Glutamatergic neuron (in vitro differentiated cells): Measurements from ENCODE around the gene COX5A. TPM values are rescaled to one million over a fixed set of nuclear protein-coding genes. Genes with fewer than 3 reads are reported as not detected.

Source experiments
- DNase-seq: peaks from one replicate; pipeline ENCODE4 v3.0.0; 2022
- H3K27ac Mint-ChIP-seq: one replicate; pipeline ENCODE4 v1.8.0; 2020; ENCODE audit warnings: mild to moderate bottlenecking, mixed read lengths, inconsistent platforms; ENCODE audit not compliant: unreplicated experiment
- H3K27me3 Mint-ChIP-seq: one replicate; pipeline ENCODE4 v1.8.0; 2020; ENCODE audit warnings: mild to moderate bottlenecking, moderate library complexity, mixed read lengths, inconsistent platforms; ENCODE audit not compliant: unreplicated experiment
- H3K36me3 Mint-ChIP-seq: one replicate; pipeline ENCODE4 v1.8.0; 2020; ENCODE audit warnings: mild to moderate bottlenecking, mixed read lengths, inconsistent platforms; ENCODE audit not compliant: unreplicated experiment
- H3K4me1 Mint-ChIP-seq: one replicate; pipeline ENCODE4 v1.8.0; 2020; ENCODE audit warnings: mild to moderate bottlenecking, low read depth, mixed read lengths, inconsistent platforms; ENCODE audit not compliant: unreplicated experiment
- H3K4me3 Mint-ChIP-seq: one replicate; pipeline ENCODE4 v1.8.0; 2020; ENCODE audit warnings: mild to moderate bottlenecking, mixed read lengths, inconsistent platforms; ENCODE audit not compliant: unreplicated experiment
- H3K9me3 Mint-ChIP-seq: one replicate; pipeline ENCODE4 v1.8.0; 2020; ENCODE audit warnings: mild to moderate bottlenecking, moderate library complexity, mixed read lengths, inconsistent platforms; ENCODE audit not compliant: unreplicated experiment
- CTCF ChIP-seq: fragments of 200-600 bp; sonication (generic); IDR thresholded peaks from one replicate; pipeline ENCODE4 v1.5.0; 2021; ENCODE audit not compliant: partially characterized antibody, unreplicated experiment
- total RNA-seq: library from RNA; stranded (reverse); fragmentation: NEBNext Ultra II Directional; extraction: Animal tissue kit (Norgen Biotek cat#: 25700); gene quantifications from one replicate; pipeline ENCODE4 v1.2.1, GENCODE V29; 2021; ENCODE audit not compliant: unreplicated experiment

Gene COX5A
- total RNA-seq, 1 donor from 2014 or later = 219 TPM

- no peak overlapping the region for H3K4me3 Mint-ChIP-seq
- H3K9me3 Mint-ChIP-seq = peaks cover 2% of the 10 kb centered on the region
- no peak for DNase-seq
- no peaks in the 10 kb centered on the region for H3K36me3 Mint-ChIP-seq
- peaks cover 32% of the 10 kb centered on the region for H3K4me1 Mint-ChIP-seq
- peaks cover 16% of the 10 kb centered on the region for H3K27me3 Mint-ChIP-seq
- H3K27ac Mint-ChIP-seq = peak overlapping the region; percentile 80
- no peak for TF ChIP-seq CTCF
Measured at GRCh38 chr15:74962671-74963070, 24.8 kb upstream of the COX5A start.

GRCh38 chr15:74962219-74962618 is 24.3 kb upstream of the COX5A start:
- peak overlapping the region; percentile 80 for H3K27ac Mint-ChIP-seq
- H3K9me3 Mint-ChIP-seq = peaks cover 2% of the 10 kb centered on the region
- DNase-seq = no peak
- peaks cover 13% of the 10 kb centered on the region for H3K27me3 Mint-ChIP-seq
- peaks cover 32% of the 10 kb centered on the region for H3K4me1 Mint-ChIP-seq
- peak overlapping the region; percentile 47 for H3K4me3 Mint-ChIP-seq
- H3K36me3 Mint-ChIP-seq = no peaks in the 10 kb centered on the region
- no peak for TF ChIP-seq CTCF

- no peak for TF ChIP-seq CTCF
- peaks cover 13% of the 10 kb centered on the region for H3K27me3 Mint-ChIP-seq
Measured at GRCh38 chr15:74961616-74962015, 23.7 kb upstream of the COX5A start.

GRCh38 chr15:74960995-74961588 is 23.2 kb upstream of the COX5A start:
- no peak overlapping the region for H3K27ac Mint-ChIP-seq
- DNase-seq = no peak
- no peaks in the 10 kb centered on the region for H3K36me3 Mint-ChIP-seq
- H3K4me3 Mint-ChIP-seq = no peak overlapping the region
- H3K27me3 Mint-ChIP-seq = peaks cover 13% of the 10 kb centered on the region
- peaks cover 32% of the 10 kb centered on the region for H3K4me1 Mint-ChIP-seq
- no peak for TF ChIP-seq CTCF
- H3K9me3 Mint-ChIP-seq = peaks cover 2% of the 10 kb centered on the region

More at GRCh38 chr15:74961616-74962015, 23.7 kb upstream of the COX5A start:
- peaks cover 32% of the 10 kb centered on the region for H3K4me1 Mint-ChIP-seq
- H3K9me3 Mint-ChIP-seq = peaks cover 2% of the 10 kb centered on the region
- no peak overlapping the region for H3K4me3 Mint-ChIP-seq
- no peak overlapping the region for H3K27ac Mint-ChIP-seq
- no peaks in the 10 kb centered on the region for H3K36me3 Mint-ChIP-seq
- no peak for DNase-seq

- Mint-ChIP-seq H3K36me3 (no peaks in the 10 kb centered on the region), H3K4me3 (no peak overlapping the region), H3K27me3 (peaks cover 15% of the 10 kb centered on the region), H3K9me3 (peaks cover 2% of the 10 kb centered on the region), H3K4me1 (peaks cover 31% of the 10 kb centered on the region), H3K27ac (no peak overlapping the region)
- no peak for TF ChIP-seq CTCF
- DNase-seq = no peak
Measured at GRCh38 chr15:74960286-74960685, 22.4 kb upstream of the COX5A start.
